HG03565 (cell line): ENCODE results near the gene MAML2.
"Not testable (repeated sequence)": the region's sequence is repeated elsewhere in the genome, so short reads cannot be mapped to it uniquely, and the experiment has no call there.

Experiments used
- ATAC-seq: cut with Tn5 transposase; IDR thresholded peaks from one replicate; pipeline ENCODE4 v1.9.1; 2021; ENCODE audit warnings: mild to moderate bottlenecking, moderate library complexity; ENCODE audit not compliant: unreplicated experiment

MAML2 gene

DNA sequence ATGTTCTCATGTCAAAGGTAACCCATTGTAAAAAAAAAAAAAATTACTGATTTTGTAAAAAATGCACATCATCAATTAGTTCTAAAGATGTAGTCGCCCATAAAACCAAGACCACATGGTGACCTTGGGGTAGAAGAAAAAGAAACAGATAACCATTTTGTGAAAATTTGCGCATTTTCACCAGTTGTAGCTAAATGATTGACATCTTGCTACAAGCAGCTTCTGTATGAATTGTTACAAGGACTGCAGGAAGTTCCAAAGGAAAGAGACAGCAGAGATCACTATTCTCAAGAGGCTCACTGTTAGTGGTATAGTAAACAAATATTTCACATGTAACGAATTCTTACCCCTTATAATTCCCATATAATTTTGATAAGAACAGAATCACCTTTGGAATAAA is 48.7 kb downstream of the MAML2 start:
- no peak for ATAC-seq

GRCh38 chr11:96293598-96294021 is 49.4 kb downstream of the MAML2 start:
- peak; percentile 87 for ATAC-seq

DNA sequence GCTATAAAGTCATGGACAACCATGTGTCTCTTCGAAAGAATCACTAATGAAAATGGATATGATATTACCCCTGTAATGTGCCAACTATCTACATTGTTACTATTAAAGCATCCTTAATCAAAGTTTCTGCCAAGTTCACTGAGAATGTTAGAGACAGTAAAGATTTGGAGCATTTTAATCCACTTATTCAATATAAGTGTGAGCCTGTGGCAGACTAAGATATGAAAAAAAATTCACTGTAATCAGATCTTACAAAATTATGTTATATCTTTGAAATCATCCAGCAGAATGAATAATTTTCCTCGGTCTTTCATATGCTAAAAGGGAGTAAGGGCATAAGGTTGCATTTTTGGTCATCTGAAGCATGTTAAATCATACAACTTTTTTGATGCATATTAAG is 49.9 kb downstream of the MAML2 start:
- ATAC-seq = no peak

- ATAC-seq = no peak
Observed at GRCh38 chr11:96292291-96293010, 50.5 kb downstream of the MAML2 start.

DNA sequence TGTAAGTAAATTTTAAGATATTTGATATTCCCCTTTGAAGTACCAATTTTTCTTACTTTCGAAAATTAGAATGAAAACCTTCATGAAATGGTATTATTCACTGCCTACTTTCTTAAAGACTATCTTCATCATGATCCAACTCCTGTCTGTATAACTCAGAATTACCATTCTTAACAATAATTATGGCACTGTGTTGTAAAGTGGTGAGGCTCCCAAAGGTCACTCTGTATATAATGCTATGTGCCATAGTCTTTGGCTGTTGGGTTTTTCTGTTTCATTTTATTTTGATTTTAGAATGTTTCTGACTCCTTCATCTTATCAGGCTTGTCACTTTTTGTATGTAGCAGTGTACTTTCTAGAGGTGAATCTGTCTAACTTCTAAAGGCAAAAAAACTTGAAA is 52.4 kb downstream of the MAML2 start:
- ATAC-seq = no peak

DNA sequence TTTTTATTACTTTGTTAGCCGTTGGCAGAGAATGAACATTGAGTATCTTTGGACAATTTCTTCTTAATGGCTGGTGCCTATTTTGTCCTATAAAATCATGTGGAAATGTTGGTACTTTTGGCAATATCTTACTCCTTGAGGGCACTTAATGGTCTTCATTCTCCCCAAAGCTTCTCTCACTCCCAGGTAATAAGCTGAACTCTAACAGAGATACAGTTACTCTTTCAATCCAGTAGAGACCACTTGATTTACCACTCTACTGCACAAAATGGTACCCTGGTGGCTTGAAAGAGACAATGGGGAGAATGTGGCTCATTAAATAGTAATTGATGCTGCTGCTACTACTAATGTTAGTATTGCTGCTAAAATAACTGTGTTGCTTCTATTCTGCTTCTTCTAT is 53.0 kb downstream of the MAML2 start:
- ATAC-seq = no peak

- peak; percentile 44 for ATAC-seq
Observed at GRCh38 chr11:96288915-96289314, 54.1 kb downstream of the MAML2 start.

GRCh38 chr11:96287822-96288439 is 55.1 kb downstream of the MAML2 start:
- ATAC-seq = no peak

- ATAC-seq = not testable (repeated sequence)
Observed at GRCh38 chr11:96285985-96286384, 57.0 kb downstream of the MAML2 start.

- peak; percentile 42 for ATAC-seq
Observed at GRCh38 chr11:96284917-96285316, 58.1 kb downstream of the MAML2 start.

DNA sequence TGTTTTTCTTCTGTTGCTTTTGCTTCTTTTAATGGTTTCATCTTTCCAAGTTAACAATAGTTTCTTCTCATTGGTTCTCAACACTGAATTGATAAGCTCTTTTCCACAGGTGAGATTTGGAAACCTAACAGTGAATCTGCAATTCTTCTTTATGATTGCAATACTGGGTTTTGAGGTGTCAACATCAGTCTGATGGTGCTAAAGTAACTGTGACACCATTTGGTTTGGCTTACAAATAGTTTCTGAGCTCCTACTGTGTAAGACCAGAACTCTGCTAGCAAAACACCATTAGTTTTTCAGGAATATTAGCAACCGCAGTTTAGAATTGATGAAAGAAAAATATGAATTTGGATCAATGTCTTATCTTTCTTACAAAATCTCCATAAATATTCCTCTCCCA is 58.6 kb downstream of the MAML2 start:
- no peak for ATAC-seq

GRCh38 chr11:96282625-96283220 is 60.3 kb downstream of the MAML2 start:
- no peak for ATAC-seq

GRCh38 chr11:96280444-96280843 is 62.6 kb downstream of the MAML2 start:
- ATAC-seq = no peak

- ATAC-seq = no peak
Observed at GRCh38 chr11:96279896-96280290, 63.1 kb downstream of the MAML2 start.

DNA sequence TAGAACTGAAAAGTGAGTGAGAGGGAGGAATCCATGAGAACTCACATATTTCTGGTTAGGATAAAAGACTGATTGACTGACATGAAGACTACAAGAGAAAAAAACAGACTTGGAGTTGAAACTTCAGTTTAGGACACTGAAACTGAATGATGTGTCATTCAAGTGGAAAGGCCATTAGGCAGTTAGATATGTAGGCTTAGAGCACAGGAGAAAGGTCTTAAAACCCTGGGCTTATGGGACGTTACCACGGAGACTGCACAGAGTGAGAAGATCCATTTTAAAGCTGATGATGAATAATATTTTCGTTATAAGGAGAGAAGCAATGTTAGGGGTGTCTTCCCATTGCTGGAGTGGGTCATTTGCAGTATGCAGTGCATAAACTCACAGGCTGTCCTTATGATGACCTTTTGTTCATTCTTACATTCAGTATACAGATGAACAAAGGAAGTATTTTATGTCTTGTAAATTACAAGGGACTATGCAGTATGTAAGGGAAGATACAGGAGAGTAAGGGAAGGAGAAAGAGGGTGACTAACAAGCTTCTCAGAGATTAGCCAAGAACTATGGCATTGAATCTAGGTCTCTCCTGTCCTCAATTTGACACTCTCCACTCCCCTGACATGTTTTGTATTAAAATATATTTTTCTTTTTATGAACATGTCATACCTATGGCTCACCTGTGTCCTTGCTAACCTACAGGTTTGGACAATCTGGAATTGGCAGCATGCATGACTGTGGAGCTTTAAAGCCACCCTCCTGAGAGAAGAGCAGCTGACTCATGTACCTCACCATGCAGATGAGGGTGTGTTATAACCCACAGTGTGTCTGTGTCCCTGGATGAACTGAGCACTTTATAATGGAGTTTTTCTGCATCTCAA is 63.7 kb downstream of the MAML2 start:
- no peak for ATAC-seq

- no peak for ATAC-seq
Observed at GRCh38 chr11:96278039-96278897, 64.7 kb downstream of the MAML2 start.

DNA sequence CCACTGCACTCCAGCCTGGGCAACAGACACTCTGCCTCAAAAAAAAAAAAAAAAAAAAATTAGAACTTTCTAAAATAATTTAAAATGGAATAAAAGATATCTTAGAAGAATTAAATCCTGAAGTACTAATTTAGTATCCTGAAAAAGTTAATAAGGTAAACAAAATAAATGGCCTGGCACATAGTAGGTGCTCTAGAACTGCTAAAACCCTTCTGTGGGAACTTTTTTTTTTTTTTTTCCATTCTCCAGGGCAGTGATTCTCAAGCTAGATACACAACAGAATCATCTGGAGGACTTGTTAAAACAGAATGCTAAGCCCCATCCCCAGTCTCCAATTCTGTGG is 65.3 kb downstream of the MAML2 start:
- ATAC-seq = no peak

DNA sequence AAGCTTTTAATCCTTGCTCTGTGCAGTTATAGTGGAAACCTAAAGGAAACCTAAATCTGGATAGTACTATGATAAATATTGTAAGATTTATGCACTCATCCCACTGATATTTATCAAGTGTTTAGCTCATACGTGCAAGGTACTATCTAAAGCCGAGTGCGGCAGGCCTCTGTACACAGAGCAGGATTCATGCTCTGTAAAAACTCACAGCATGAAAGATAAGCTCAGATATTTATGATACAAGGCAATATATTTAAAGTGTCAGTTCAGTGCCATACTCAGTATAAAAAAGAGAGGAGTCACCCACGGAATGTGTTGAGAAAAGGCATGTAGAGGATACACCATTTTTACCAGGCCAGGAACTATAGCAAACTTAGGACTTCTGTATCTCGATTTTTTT is 66.2 kb downstream of the MAML2 start:
- no peak for ATAC-seq

DNA sequence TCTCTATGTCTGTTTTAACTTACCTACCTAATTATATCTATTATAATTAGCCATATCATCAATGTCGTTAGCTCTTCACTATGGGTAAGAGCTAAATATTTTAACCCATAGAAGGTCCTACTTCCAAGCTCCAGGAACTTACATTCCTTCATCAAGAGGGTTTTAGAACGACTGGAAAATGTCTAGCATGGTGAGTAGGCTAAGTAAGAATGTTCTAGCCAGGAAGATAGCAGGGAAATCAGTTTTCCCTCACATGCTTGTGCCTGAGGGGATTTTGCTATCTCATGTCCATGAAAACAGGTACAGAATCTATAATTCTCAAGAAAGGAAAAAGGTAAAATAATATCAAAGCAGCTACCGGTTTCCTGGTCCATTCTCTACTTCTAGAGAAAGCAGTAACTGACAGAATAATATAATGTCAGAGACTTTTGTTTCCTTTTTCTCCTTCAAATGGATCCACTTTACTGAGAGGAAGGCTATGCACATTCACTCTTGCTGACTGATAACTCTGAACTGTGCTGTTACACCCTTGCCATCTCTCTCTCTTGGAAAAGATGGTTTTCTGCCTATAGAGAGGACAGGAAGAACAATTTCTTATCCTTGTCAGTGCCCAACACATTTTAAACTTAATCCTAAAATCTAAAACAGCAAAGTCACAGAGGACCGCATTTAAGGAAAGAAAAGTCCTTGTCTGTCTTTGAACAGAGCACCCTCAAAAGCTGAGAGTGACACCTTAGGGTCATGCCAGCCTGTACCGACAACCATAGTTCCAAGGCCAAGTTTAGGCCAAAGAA is 67.0 kb downstream of the MAML2 start:
- ATAC-seq = no peak

DNA sequence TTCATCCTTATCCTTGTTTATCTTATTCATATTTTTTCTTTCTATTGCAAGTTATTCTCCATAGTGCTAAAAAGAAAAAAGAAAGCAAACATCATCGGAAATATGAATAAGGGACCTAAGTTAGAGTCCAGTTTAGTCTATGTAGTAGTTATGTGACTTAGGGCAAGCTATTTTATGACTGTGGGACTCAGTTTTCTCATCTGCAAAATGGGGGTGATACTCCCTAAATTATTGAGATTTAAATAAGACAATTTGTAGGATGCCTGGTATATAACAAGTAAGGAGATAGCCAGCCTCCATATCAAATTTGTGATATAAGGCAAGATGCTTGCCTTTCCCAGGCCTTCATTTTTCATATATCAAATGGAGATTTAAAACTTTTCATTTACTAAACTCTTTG is 69.5 kb downstream of the MAML2 start:
- ATAC-seq = no peak
